Measurements from ENCODE around the gene C9orf40.

The C9orf40 gene

GRCh38 chr9:74901001-74901400 is 51.7 kb downstream of the C9orf40 start:
- peaks cover 4% of the 10 kb centered on the region for H3K27me3 Mint-ChIP-seq
- no peaks in the 10 kb centered on the region for H3K36me3 Mint-ChIP-seq (ENCODE audit: low read depth)
- no peak for ATAC-seq
- H3K27ac Mint-ChIP-seq: no peak overlapping the region
- DNase-seq: no peak
- no peaks in the 10 kb centered on the region for H3K4me1 Mint-ChIP-seq
- no peaks in the 10 kb centered on the region for H3K9me3 Mint-ChIP-seq
- H3K4me3 Mint-ChIP-seq: no peak overlapping the region
